Effector CD4-positive, alpha-beta T cell (primary cell): ENCODE results near the gene ACE2. TPM values are rescaled to one million over a fixed set of nuclear protein-coding genes. Genes with fewer than 3 reads are reported as not detected.
"Not testable (repeated sequence)": the region's sequence is repeated elsewhere in the genome, so short reads cannot be mapped to it uniquely, and the experiment has no call there.

Experiments
- DNase-seq: peaks from one replicate; pipeline ENCODE4 v3.0.0-alpha.2; 2020
- total RNA-seq: gene quantifications from one replicate; lab custom pipeline; 2026; lab: John Stamatoyannopoulos, UW

The ACE2 gene
- total RNA-seq: not detected

GRCh38 chrX:15600745-15601144 lies at the start of gene ACE2:
Gene ACE2 (minus strand): TSS chrX:15600960. CDS start chrX:15600911, 49 bp downstream.
- DNase-seq: no peak

GRCh38 chrX:15647510-15647909 lies 46.8 kb upstream of the ACE2 start:
- not testable (repeated sequence) for DNase-seq

GRCh38 chrX:15646543-15646942 lies 45.8 kb upstream of the ACE2 start:
- DNase-seq: no peak

GRCh38 chrX:15646031-15646430 lies 45.3 kb upstream of the ACE2 start:
- DNase-seq: no peak

GRCh38 chrX:15645266-15645665 lies 44.5 kb upstream of the ACE2 start:
- no peak for DNase-seq

GRCh38 chrX:15644560-15644872 lies 43.8 kb upstream of the ACE2 start:
- DNase-seq: no peak

- no peak for DNase-seq
Observed at GRCh38 chrX:15643786-15644559, 43.2 kb upstream of the ACE2 start.

GRCh38 chrX:15631637-15632036 lies 30.9 kb upstream of the ACE2 start:
- no peak for DNase-seq

GRCh38 chrX:15623054-15623453 lies 22.3 kb upstream of the ACE2 start:
- DNase-seq: no peak

- no peak for DNase-seq
Observed at GRCh38 chrX:15619053-15619755, 18.4 kb upstream of the ACE2 start.

GRCh38 chrX:15617111-15617510 lies 16.4 kb upstream of the ACE2 start:
- DNase-seq: no peak

- no peak for DNase-seq
Observed at GRCh38 chrX:15616531-15616930, 15.8 kb upstream of the ACE2 start.

GRCh38 chrX:15607067-15607466 lies 6.3 kb upstream of the ACE2 start:
- DNase-seq: no peak

- no peak for DNase-seq
Observed at GRCh38 chrX:15606136-15606535, 5.4 kb upstream of the ACE2 start.

GRCh38 chrX:15605226-15605625 lies 4.5 kb upstream of the ACE2 start:
- DNase-seq: no peak

- DNase-seq: no peak
Observed at GRCh38 chrX:15602761-15603160, 2.0 kb upstream of the ACE2 start.

- DNase-seq: no peak
Observed at GRCh38 chrX:15601932-15602331, 1.2 kb upstream of the ACE2 start.

- no peak for DNase-seq
Observed at GRCh38 chrX:15600049-15600448, 711 bp downstream of the ACE2 start.

- no peak for DNase-seq
Observed at GRCh38 chrX:15599461-15599860, 1.3 kb downstream of the ACE2 start.

GRCh38 chrX:15598026-15598425 lies 2.7 kb downstream of the ACE2 start:
- no peak for DNase-seq

- no peak for DNase-seq
Observed at GRCh38 chrX:15594371-15594770, 6.4 kb downstream of the ACE2 start.

- no peak for DNase-seq
Observed at GRCh38 chrX:15579778-15580747, 20.7 kb downstream of the ACE2 start.

GRCh38 chrX:15576019-15576418 lies 24.7 kb downstream of the ACE2 start:
- DNase-seq: no peak
